Fibroblast of pulmonary artery (primary cell): ENCODE data around the gene DDIT3.
"Not testable (repeated sequence)": the region's sequence is repeated elsewhere in the genome, so short reads cannot be mapped to it uniquely, and the experiment has no call there.

Source experiments
- DNase-seq: peaks from one replicate; pipeline ENCODE4 v3.0.0-alpha.2; 2010; ENCODE audit warnings: low read depth
- H3K4me3 ChIP-seq: replicated peaks from 2 replicates; pipeline ENCODE4 v1.5.1; 2011; ENCODE audit warnings: low read depth, mild to moderate bottlenecking, control low read depth, low read length, moderate library complexity
- TF ChIP-seq, protein P1 (sequence below): IDR thresholded peaks from 2 replicates; pipeline ENCODE4 v1.5.1; 2011; ENCODE audit warnings: mild to moderate bottlenecking, control low read depth, low read length, inconsistent platforms; ENCODE audit errors: missing control alignments

Gene DDIT3, protein sequence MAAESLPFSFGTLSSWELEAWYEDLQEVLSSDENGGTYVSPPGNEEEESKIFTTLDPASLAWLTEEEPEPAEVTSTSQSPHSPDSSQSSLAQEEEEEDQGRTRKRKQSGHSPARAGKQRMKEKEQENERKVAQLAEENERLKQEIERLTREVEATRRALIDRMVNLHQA

DNA sequence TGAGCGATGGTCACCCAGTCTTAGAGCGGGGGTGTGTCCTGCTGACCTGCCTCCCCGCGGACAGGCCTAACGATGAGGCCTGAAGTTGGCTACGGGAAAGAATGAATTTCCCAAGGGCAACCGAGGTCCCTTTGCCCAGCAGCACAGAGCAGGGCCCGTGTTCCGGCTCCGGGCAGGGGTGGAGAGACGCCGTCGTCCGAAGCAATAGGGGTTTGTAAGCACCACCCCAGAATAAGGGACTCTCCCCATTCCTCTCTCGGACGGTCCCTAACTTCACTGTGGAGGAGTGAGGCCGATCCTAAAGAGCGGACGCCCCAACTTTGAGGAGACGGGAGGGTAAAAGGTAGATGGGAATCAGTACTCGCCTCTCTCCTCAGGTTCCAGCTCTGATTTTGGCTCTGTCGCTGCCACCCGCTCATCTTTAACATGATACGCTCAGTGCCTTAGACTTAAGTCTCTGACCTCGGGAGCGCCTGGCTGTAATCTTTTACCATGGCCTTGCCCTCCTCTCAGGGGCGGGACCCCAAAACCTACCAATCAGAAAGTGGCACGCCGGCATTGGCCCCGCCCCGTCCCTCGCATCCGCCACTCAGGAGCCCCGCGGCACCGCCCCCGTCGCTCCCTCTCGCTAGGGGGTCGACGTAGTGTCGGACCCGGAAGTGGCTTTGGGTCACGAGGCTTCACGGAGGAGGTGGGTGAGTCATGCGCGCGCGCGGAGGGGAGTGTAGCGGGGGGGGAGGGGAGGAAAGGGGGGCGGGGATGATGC, at the start of gene DDIT3:
TSS of gene DDIT3 (minus strand) at position 462 of the 766 bp plus-strand sequence. CDS start 3,108 bp downstream, outside the sequence.
- H3K4me3 ChIP-seq: peak within 1 kb of the TSS; percentile 87
- DNase-seq: peak; percentile 99
- TF ChIP-seq, protein P1, sequence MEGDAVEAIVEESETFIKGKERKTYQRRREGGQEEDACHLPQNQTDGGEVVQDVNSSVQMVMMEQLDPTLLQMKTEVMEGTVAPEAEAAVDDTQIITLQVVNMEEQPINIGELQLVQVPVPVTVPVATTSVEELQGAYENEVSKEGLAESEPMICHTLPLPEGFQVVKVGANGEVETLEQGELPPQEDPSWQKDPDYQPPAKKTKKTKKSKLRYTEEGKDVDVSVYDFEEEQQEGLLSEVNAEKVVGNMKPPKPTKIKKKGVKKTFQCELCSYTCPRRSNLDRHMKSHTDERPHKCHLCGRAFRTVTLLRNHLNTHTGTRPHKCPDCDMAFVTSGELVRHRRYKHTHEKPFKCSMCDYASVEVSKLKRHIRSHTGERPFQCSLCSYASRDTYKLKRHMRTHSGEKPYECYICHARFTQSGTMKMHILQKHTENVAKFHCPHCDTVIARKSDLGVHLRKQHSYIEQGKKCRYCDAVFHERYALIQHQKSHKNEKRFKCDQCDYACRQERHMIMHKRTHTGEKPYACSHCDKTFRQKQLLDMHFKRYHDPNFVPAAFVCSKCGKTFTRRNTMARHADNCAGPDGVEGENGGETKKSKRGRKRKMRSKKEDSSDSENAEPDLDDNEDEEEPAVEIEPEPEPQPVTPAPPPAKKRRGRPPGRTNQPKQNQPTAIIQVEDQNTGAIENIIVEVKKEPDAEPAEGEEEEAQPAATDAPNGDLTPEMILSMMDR: no peak

DNA sequence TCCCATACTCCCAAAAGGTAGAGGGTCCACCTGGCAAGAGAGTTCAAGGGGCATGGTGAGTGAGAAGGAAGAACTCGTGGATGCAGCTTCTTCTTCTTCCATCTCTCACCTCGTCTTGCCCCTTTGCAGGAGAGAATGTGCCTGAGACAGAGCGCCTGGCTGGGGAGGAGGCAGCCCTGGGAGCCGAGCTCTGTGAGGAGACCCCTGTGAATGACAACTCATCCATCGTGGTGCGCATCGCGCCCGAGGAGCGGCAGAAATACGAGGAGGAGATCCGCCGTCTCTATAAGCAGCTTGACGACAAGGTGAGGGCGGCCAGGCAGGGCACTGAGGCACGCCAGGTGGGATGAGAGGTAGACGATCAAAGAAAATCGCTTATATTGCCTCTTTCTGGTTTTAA, 49.5 kb upstream of the DDIT3 start:
- no peak for DNase-seq
- H3K4me3 ChIP-seq: no peak overlapping the region
- TF ChIP-seq, protein P1: no peak

DNA sequence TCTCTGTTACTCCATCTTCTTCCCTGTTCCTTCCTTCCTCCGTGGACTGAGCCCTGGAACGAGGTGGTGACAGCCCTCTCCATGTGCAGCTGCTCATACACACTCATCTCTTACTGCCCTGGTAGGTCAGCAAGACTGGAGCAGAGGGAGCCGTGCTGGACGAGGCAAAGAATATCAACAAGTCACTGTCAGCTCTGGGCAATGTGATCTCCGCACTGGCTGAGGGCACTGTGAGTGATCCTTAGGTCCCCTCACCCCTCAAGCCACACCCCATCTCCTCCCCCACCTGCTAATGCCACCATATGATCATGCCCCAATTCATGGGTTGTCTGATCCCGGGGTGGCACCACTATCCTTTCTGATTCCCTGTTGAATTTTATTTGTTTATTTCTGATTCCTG, 48.5 kb upstream of the DDIT3 start:
- DNase-seq: no peak
- no peak overlapping the region for H3K4me3 ChIP-seq
- TF ChIP-seq, protein P1: no peak

DNA sequence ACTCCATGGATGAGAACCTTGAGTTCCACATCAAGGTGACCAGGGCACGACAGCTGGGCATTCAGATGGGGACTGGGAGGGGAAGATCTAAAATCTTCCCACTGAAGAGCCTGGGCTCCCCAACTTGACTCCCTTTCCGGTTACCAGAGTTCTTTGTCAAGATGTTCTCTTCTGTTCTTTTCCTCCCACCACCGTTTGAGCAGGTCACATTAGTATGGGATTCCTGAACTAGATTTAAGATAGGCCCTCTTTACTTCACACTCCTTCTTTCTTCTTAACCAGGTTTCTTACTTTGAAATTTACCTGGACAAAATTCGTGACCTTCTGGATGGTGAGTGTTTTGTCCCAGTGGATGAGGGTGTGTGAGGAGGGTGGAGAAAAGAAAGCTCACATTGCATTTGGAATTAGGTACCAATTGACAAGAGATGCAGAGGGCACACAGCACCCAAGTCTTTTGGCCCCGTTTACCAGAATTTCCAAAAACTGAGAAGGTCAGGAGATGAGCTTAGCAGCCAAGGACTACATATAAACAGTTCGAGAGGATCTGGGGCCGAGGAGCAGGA, 43.9 kb upstream of the DDIT3 start:
- no peak for DNase-seq
- TF ChIP-seq, protein P1: no peak
- H3K4me3 ChIP-seq: no peak overlapping the region

DNA sequence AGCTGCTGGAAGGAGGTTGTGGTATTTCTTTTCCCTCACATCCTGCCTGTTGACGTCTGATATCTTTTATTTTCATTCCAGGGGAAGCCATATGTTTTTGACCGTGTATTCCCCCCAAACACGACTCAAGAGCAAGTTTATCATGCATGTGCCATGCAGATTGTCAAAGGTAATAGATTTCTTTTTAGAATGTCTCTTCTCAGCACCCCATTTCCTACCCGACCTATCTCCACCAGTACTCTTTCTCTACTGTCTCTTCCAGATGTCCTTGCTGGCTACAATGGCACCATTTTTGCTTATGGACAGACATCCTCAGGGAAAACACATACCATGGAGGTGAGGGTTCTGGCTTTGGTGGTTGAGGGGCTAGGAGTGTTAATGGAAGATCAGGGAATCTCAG, 43.0 kb upstream of the DDIT3 start:
- DNase-seq: no peak
- TF ChIP-seq, protein P1: no peak
- no peak overlapping the region for H3K4me3 ChIP-seq

DNA sequence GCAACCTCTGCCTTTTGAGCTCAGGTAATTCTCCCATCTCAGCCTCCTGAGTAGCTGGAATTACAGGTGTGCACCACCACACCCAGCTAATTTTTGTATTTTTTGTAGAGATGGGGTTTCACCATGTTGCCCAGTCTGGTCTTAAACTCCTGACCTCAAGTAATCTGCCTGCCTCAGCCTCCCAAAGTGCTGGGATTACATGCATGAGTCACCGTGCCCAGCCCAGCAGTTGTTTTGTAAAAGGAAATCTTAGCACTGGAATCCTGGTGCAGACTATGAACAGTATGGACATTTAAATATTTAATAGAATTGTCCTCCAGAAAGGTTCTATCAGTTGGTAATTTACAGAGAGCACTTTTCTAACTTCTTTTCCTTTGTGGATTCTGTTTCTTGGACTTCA, 40.8 kb upstream of the DDIT3 start:
- peak; percentile 20 for DNase-seq
- H3K4me3 ChIP-seq: not testable (repeated sequence)

DNA sequence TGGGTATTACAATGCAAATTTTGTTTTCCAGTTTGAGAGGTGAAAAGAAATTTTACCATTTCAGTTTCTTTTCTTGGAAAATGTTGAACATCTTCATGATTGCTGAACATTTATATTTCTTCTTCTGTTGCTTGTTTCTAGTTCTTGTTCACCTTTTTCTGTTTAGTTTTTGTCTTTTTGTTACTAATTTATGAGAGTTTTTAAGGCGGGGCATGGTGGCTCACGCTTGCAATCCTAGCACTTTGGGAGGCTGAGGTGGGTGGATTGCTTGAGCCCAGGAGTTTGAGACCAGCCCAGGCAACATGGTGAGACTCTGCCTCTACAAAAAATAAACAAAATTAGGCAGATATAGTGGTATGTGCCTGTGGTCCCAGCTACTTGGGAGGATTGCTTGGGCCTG, 40.2 kb upstream of the DDIT3 start:
- TF ChIP-seq, protein P1: no peak
- no peak overlapping the region for H3K4me3 ChIP-seq
- DNase-seq: no peak
